K562 (cell line): ENCODE data around the gene CEP76. TPM values are rescaled to one million over a fixed set of nuclear protein-coding genes. Genes with fewer than 3 reads are reported as not detected.

Experiments used
- FOSL1 ChIP-seq: fragments of 200-800 bp; sonication (Bioruptor generic); conservative IDR thresholded peaks from 2 replicates; pipeline ENCODE4 v1.6.1; 2016; ENCODE audit warnings: missing genetic modification characterization, missing compliant biosample characterization
- MAFG ChIP-seq: fragments of 450-650 bp; conservative IDR thresholded peaks from 2 replicates; pipeline ENCODE4 v1.6.1; 2016; ENCODE audit warnings: missing genetic modification characterization, missing compliant biosample characterization
- MAFK ChIP-seq: IDR thresholded peaks from 2 replicates; pipeline ENCODE4 v1.6.1; 2011; ENCODE audit warnings: low read length, improper control_type of control experiment
- MGA ChIP-seq: fragments of 450-650 bp; IDR thresholded peaks from 2 replicates; pipeline ENCODE4 v1.6.1; 2016; ENCODE audit warnings: mild to moderate bottlenecking, moderate library complexity
- MNT ChIP-seq, 2 experiments: fragments of 450-650 bp; conservative IDR thresholded peaks; 2 replicates each; pipeline ENCODE4 v1.6.1; 2017; ENCODE audit warnings: mild to moderate bottlenecking in 2 of 2, moderate library complexity in 2 of 2
- MXI1 ChIP-seq: IDR thresholded peaks from 2 replicates; pipeline ENCODE4 v1.6.1; 2011; ENCODE audit warnings: low read depth, mild to moderate bottlenecking, improper control_type of control experiment, low read length
- SMARCA5 ChIP-seq: fragments of 450-650 bp; IDR thresholded peaks from 2 replicates; pipeline ENCODE4 v1.6.1; 2016
- USF1 ChIP-seq: sonication (generic); formaldehyde crosslinking; IDR thresholded peaks from 2 replicates; pipeline ENCODE4 v1.9.0; 2022; ENCODE audit warnings: mild to moderate bottlenecking, missing genetic modification reagents
- polyA plus RNA-seq, 8 experiments: library from polyadenylated mRNA; depleted of rRNA in 4 of 8; stranded (reverse) in 5 of 8; unstranded in 3 of 8; fragments of >200 nt; fragmentation: Nextera tagmentation in 2 of 8; fragmentation: Illumina TruSeq in 1 of 8; extraction: Ambion mirVana in 2 of 8; extraction: Trizol in 1 of 8; gene quantifications; 2 replicates each; pipeline versions ENCODE4 v1.2.1 to v1.2.3, GENCODE V29; 2011 to 2014; ENCODE audit warnings: inconsistent platforms in 1 of 8, missing spikeins in 1 of 8
- total RNA-seq, 7 experiments: library from RNA; depleted of rRNA in 6 of 7; stranded (reverse); fragments of >200 nt in 6 of 7; fragmentation: Illumina TruSeq in 2 of 7; extraction: Trizol in 2 of 7; gene quantifications; 2 replicates each; pipeline versions ENCODE4 v1.2.1 to v1.2.3, GENCODE V29; 2011 to 2021; ENCODE audit warnings: low replicate concordance in 1 of 7

Gene CEP76
- total and polyA plus RNA-seq, 9 of the 15 experiments (the other 6 are each of a cell fraction or from before 2014, with no cell fraction given): 5.3 to 27.3 (median 19.3) TPM

GRCh38 chr18:12639990-12640880, 62.3 kb downstream of the CEP76 start (continued):
- TF ChIP-seq MGA: peak; percentile 80
- no peak for TF ChIP-seq SMARCA5
- TF ChIP-seq MNT (conservative IDR thresholded peaks at IDR 0.05): 0 out of 4 replicates have a peak, but pooled peaks of 1 of the 2 experiments have one; percentile 29
- TF ChIP-seq FOSL1 (tag): peak; percentile 44
- TF ChIP-seq MXI1: no peak
- peak; percentile 46; the same call in 1 of the 2 replicates for TF ChIP-seq MAFK
- TF ChIP-seq MAFG: peak; percentile 50
- no peak for TF ChIP-seq USF1
